GM23338 (cell line): ENCODE results near the gene ISOC2. TPM values are rescaled to one million over a fixed set of nuclear protein-coding genes. Genes with fewer than 3 reads are reported as not detected.

ENCODE experiments used
- ATAC-seq: fragments of 200-7000 bp; cut with Tn5 transposase; 3 replicates; pipeline ENCODE4 v1.9.1; 2020
- DNase-seq: peaks from one replicate; pipeline ENCODE4 v3.0.0-alpha.2; 2015; ENCODE audit warnings: low spot score
- H2AFZ ChIP-seq: fragments of 200-600 bp; sonication (generic); 2 replicates; pipeline ENCODE4 v1.8.0; 2016; ENCODE audit warnings: antibody characterized with exemption, mild to moderate bottlenecking, moderate library complexity
- H3F3A ChIP-seq: fragments of 200-600 bp; sonication (generic); replicated peaks from 2 replicates; pipeline ENCODE4 v1.8.0; 2017; ENCODE audit warnings: antibody characterized with exemption, mixed run types, low read depth
- H3K27ac ChIP-seq: fragments of 200-600 bp; sonication (generic); 2 replicates; pipeline ENCODE4 v1.6.1; 2016; ENCODE audit warnings: low read depth
- H3K27me3 ChIP-seq: fragments of 200-600 bp; sonication (generic); 2 replicates; pipeline ENCODE4 v1.8.0; 2016; ENCODE audit warnings: mild to moderate bottlenecking, mixed run types, moderate library complexity; ENCODE audit not compliant: insufficient read depth
- H3K36me3 ChIP-seq: fragments of 200-600 bp; sonication (generic); 2 replicates; pipeline ENCODE4 v1.8.0; 2016; ENCODE audit warnings: mild to moderate bottlenecking; ENCODE audit not compliant: insufficient read depth
- H3K4me1 ChIP-seq: fragments of 200-600 bp; sonication (generic); 2 replicates; pipeline ENCODE4 v1.8.0; 2016; ENCODE audit warnings: mild to moderate bottlenecking, moderate library complexity; ENCODE audit not compliant: insufficient read depth
- H3K4me2 ChIP-seq: fragments of 200-600 bp; sonication (generic); 2 replicates; pipeline ENCODE4 v1.7.1; 2017; ENCODE audit warnings: mixed run types
- H3K4me3 ChIP-seq: fragments of 200-600 bp; sonication (generic); 2 replicates; pipeline ENCODE4 v1.6.1; 2016; ENCODE audit warnings: mixed run types
- H3K79me2 ChIP-seq: fragments of 200-600 bp; sonication (generic); replicated peaks from 2 replicates; pipeline ENCODE4 v1.8.0; 2017; ENCODE audit warnings: mild to moderate bottlenecking; ENCODE audit not compliant: insufficient read depth
- H3K9me2 ChIP-seq: fragments of 200-600 bp; sonication (generic); 2 replicates; pipeline ENCODE4 v1.8.0; 2017; ENCODE audit not compliant: insufficient read depth
- H4K20me1 ChIP-seq: fragments of 200-600 bp; sonication (generic); replicated peaks from 2 replicates; pipeline ENCODE4 v1.8.0; 2017; ENCODE audit warnings: mild to moderate bottlenecking; ENCODE audit not compliant: insufficient read depth
- H3K27ac Mint-ChIP-seq: 2 replicates; pipeline ENCODE4 v1.8.0; 2020; ENCODE audit warnings: inconsistent platforms, mild to moderate bottlenecking, moderate library complexity, mixed read lengths
- H3K27me3 Mint-ChIP-seq: 3 replicates; pipeline ENCODE4 v1.8.0; 2022; ENCODE audit warnings: low read depth, mild to moderate bottlenecking, moderate library complexity, mixed read lengths, inconsistent platforms; ENCODE audit not compliant: insufficient read depth, poor library complexity
- H3K36me3 Mint-ChIP-seq: 3 replicates; pipeline ENCODE4 v1.8.0; 2021; ENCODE audit warnings: low read depth, mild to moderate bottlenecking, inconsistent platforms, moderate library complexity, mixed read lengths
- H3K4me1 Mint-ChIP-seq: 3 replicates; pipeline ENCODE4 v1.8.0; 2020; ENCODE audit warnings: mild to moderate bottlenecking, inconsistent platforms, mixed read lengths
- H3K4me3 Mint-ChIP-seq: 3 replicates; pipeline ENCODE4 v1.8.0; 2021; ENCODE audit warnings: moderate library complexity, mild to moderate bottlenecking, inconsistent platforms, mixed read lengths
- H3K9me3 Mint-ChIP-seq: 3 replicates; pipeline ENCODE4 v1.8.0; 2020; ENCODE audit warnings: moderate library complexity, mild to moderate bottlenecking, inconsistent platforms, mixed read lengths
- CREB1 ChIP-seq: fragments of 250-450 bp; sonication (Bioruptor Pico); IDR thresholded peaks from 2 replicates; pipeline ENCODE4 v1.5.0; 2020; ENCODE audit warnings: low read depth, mild to moderate bottlenecking, moderate library complexity
- ETS1 ChIP-seq: IDR thresholded peaks from 2 replicates; pipeline ENCODE4 v1.6.1; 2016; ENCODE audit warnings: antibody characterized with exemption
- EZH2 ChIP-seq: fragments of 200-600 bp; sonication (generic); IDR thresholded peaks from one replicate; pipeline ENCODE4 v1.8.0; 2017; ENCODE audit warnings: antibody characterized with exemption, mild to moderate bottlenecking, low read depth; ENCODE audit not compliant: unreplicated experiment
- EZH2phosphoT487 ChIP-seq: fragments of 200-600 bp; sonication (generic); IDR thresholded peaks from one replicate; pipeline ENCODE4 v1.8.1; 2018; ENCODE audit warnings: antibody characterized with exemption; ENCODE audit not compliant: unreplicated experiment
- JUNB ChIP-seq: IDR thresholded peaks from one replicate; pipeline ENCODE4 v1.6.1; 2016; ENCODE audit warnings: antibody characterized with exemption; ENCODE audit not compliant: unreplicated experiment
- POLR2AphosphoS5 ChIP-seq: IDR thresholded peaks from 2 replicates; pipeline ENCODE4 v1.6.1; 2016; ENCODE audit warnings: antibody characterized with exemption, low read depth
- REST ChIP-seq: IDR thresholded peaks from one replicate; pipeline ENCODE4 v1.6.1; 2018; ENCODE audit warnings: antibody characterized with exemption; ENCODE audit not compliant: unreplicated experiment
- STAT1 ChIP-seq: IDR thresholded peaks from one replicate; pipeline ENCODE4 v1.6.1; 2016; ENCODE audit warnings: antibody characterized with exemption; ENCODE audit not compliant: unreplicated experiment
- ZNF114 ChIP-seq: fragments of 250-450 bp; sonication (Bioruptor Pico); IDR thresholded peaks from 2 replicates; pipeline ENCODE4 v1.5.0; 2020; ENCODE audit warnings: mild to moderate bottlenecking, moderate library complexity
- ZNF331 ChIP-seq: fragments of 250-450 bp; sonication (Bioruptor Pico); IDR thresholded peaks from 2 replicates; pipeline ENCODE4 v1.5.0; 2020; ENCODE audit warnings: low read depth, mild to moderate bottlenecking, moderate library complexity
- ZNF462 ChIP-seq: fragments of 250-450 bp; sonication (Bioruptor Pico); IDR thresholded peaks from 2 replicates; pipeline ENCODE4 v1.5.0; 2020; ENCODE audit warnings: mild to moderate bottlenecking, moderate library complexity
- polyA plus RNA-seq: library from polyadenylated mRNA; unstranded; fragments of >200 nt; fragmentation: Nextera tagmentation; extraction: Ambion mirVana; gene quantifications from 2 replicates; pipeline ENCODE4 v1.2.1, GENCODE V29; 2016
- total RNA-seq: library from RNA; depleted of rRNA; stranded (reverse); fragments of >200 nt; shearing (Covaris generic); gene quantifications from 2 replicates; pipeline ENCODE4 v1.2.3, GENCODE V29; 2014
- TF ChIP-seq, protein P1 (sequence below), 2 experiments: fragments of 200-600 bp in 1 of 2; sonication (generic) in 1 of 2; conservative IDR thresholded peaks; 2 replicates each; pipeline versions ENCODE4 v1.5.1 to v1.6.1; 2016 to 2017; ENCODE audit warnings: antibody characterized with exemption in 2 of 2, low read depth in 2 of 2, mild to moderate bottlenecking in 2 of 2, moderate library complexity in 1 of 2

Gene ISOC2
- total and polyA plus RNA-seq, 2 experiments from 2014 or later = 62.6 to 85.2 TPM

- TF ChIP-seq REST (no peak), EZH2 (no peak), EZH2phosphoT487 (no peak), POLR2AphosphoS5 (no peak), STAT1 (no peak)
These were observed 41.7 kb upstream of the ISOC2 start (continued) for GRCh38 chr19:55503157-55503501.

GRCh38 chr19:55502197-55502952, 40.9 kb upstream of the ISOC2 start:
- no peaks in the 10 kb centered on the region for H4K20me1 ChIP-seq
- H3K79me2 ChIP-seq = no peaks in the 10 kb centered on the region
- Mint-ChIP-seq H3K4me1 (no peaks in the 10 kb centered on the region), H3K4me3 (no peak overlapping the region; the same call in 2 of the 3 replicates), H3K36me3 (peaks cover 15% of the 10 kb centered on the region), H3K27me3 (peaks cover 37% of the 10 kb centered on the region), H3K9me3 (peaks cover 21% of the 10 kb centered on the region), H3K27ac (no peak overlapping the region)
- no peaks in the 10 kb centered on the region for H3K4me1 ChIP-seq
- ATAC-seq = no peak
- no peak overlapping the region for H3K27ac ChIP-seq
- no peaks in the 10 kb centered on the region for H3K36me3 ChIP-seq
- no peak for DNase-seq
- H3K9me2 ChIP-seq = no peaks in the 10 kb centered on the region
- no peak overlapping the region for H3K4me3 ChIP-seq
- peaks cover 32% of the 10 kb centered on the region for H3K27me3 ChIP-seq
- H2AFZ ChIP-seq = no peak overlapping the region
- H3K4me2 ChIP-seq = no peak overlapping the region
- H3F3A ChIP-seq = no peaks in the 10 kb centered on the region
- TF ChIP-seq ETS1 (no peak), ZNF462 (CRISPR knock-in tag) (no peak), CREB1 (CRISPR knock-in tag) (no peak), EZH2phosphoT487 (no peak), STAT1 (no peak), POLR2AphosphoS5 (no peak), ZNF331 (CRISPR knock-in tag) (no peak), ZNF114 (CRISPR knock-in tag) (no peak), JUNB (no peak), EZH2 (no peak)
- TF ChIP-seq, protein P1, sequence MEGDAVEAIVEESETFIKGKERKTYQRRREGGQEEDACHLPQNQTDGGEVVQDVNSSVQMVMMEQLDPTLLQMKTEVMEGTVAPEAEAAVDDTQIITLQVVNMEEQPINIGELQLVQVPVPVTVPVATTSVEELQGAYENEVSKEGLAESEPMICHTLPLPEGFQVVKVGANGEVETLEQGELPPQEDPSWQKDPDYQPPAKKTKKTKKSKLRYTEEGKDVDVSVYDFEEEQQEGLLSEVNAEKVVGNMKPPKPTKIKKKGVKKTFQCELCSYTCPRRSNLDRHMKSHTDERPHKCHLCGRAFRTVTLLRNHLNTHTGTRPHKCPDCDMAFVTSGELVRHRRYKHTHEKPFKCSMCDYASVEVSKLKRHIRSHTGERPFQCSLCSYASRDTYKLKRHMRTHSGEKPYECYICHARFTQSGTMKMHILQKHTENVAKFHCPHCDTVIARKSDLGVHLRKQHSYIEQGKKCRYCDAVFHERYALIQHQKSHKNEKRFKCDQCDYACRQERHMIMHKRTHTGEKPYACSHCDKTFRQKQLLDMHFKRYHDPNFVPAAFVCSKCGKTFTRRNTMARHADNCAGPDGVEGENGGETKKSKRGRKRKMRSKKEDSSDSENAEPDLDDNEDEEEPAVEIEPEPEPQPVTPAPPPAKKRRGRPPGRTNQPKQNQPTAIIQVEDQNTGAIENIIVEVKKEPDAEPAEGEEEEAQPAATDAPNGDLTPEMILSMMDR (conservative IDR thresholded peaks at IDR 0.05; ENCODE audit: low read depth in 2 of 2) = no peak
